Adrenal gland (tissue), 5 donors: ENCODE measurements around the gene OR2S2.

Source experiments
- POLR2A ChIP-seq, 2 donors: fragments of 450-650 bp; IDR thresholded peaks; one replicate each; pipeline ENCODE4 v1.6.1; 2017; ENCODE audit warnings: antibody characterized with exemption in 2 of 2, mild to moderate bottlenecking in 2 of 2, moderate library complexity in 1 of 2
- TF ChIP-seq, protein P1 (sequence below), 6 experiments: fragments of 450-650 bp in 4 of 6; fragments of 200-600 bp in 2 of 6; sonication (generic) in 1 of 6; IDR thresholded peaks; 1 replicate in 5 of 6; 2 replicates in 1 of 6; pipeline versions ENCODE4 v1.5.1 to v1.8.0; 2016 to 2021; ENCODE audit warnings: antibody characterized with exemption in 6 of 6, mild to moderate bottlenecking in 2 of 6, moderate library complexity in 1 of 6
- donor health status: DM: no; HTN: no; CAD: no.

GRCh38 chr9:35958104-35958837 lies at the start of gene OR2S2:
- TF ChIP-seq, protein P1, sequence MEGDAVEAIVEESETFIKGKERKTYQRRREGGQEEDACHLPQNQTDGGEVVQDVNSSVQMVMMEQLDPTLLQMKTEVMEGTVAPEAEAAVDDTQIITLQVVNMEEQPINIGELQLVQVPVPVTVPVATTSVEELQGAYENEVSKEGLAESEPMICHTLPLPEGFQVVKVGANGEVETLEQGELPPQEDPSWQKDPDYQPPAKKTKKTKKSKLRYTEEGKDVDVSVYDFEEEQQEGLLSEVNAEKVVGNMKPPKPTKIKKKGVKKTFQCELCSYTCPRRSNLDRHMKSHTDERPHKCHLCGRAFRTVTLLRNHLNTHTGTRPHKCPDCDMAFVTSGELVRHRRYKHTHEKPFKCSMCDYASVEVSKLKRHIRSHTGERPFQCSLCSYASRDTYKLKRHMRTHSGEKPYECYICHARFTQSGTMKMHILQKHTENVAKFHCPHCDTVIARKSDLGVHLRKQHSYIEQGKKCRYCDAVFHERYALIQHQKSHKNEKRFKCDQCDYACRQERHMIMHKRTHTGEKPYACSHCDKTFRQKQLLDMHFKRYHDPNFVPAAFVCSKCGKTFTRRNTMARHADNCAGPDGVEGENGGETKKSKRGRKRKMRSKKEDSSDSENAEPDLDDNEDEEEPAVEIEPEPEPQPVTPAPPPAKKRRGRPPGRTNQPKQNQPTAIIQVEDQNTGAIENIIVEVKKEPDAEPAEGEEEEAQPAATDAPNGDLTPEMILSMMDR (IDR thresholded peaks at IDR 0.05) = no peak
- TF ChIP-seq POLR2A (IDR thresholded peaks at IDR 0.05) = no peak
